ENCODE data around the gene TRAPPC3.

TRAPPC3 gene

GRCh38 chr1:36096500-36097432 lies 52.5 kb downstream of the TRAPPC3 start (continued):
- TF ChIP-seq, protein P1, sequence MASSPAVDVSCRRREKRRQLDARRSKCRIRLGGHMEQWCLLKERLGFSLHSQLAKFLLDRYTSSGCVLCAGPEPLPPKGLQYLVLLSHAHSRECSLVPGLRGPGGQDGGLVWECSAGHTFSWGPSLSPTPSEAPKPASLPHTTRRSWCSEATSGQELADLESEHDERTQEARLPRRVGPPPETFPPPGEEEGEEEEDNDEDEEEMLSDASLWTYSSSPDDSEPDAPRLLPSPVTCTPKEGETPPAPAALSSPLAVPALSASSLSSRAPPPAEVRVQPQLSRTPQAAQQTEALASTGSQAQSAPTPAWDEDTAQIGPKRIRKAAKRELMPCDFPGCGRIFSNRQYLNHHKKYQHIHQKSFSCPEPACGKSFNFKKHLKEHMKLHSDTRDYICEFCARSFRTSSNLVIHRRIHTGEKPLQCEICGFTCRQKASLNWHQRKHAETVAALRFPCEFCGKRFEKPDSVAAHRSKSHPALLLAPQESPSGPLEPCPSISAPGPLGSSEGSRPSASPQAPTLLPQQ (tag by site-specific recombination; IDR thresholded peaks at IDR 0.05) = peak; percentile 37; the same call in 1 of the 2 replicates
- TF ChIP-seq PATZ1 (tag by site-specific recombination; IDR thresholded peaks at IDR 0.05) = no peak
- no peak for TF ChIP-seq SALL2 (tag by site-specific recombination; IDR thresholded peaks at IDR 0.05; ENCODE audit: borderline replicate concordance)
- TF ChIP-seq ZNF843 (tag by site-specific recombination; IDR thresholded peaks at IDR 0.05) = no peak
- TF ChIP-seq, protein P2, sequence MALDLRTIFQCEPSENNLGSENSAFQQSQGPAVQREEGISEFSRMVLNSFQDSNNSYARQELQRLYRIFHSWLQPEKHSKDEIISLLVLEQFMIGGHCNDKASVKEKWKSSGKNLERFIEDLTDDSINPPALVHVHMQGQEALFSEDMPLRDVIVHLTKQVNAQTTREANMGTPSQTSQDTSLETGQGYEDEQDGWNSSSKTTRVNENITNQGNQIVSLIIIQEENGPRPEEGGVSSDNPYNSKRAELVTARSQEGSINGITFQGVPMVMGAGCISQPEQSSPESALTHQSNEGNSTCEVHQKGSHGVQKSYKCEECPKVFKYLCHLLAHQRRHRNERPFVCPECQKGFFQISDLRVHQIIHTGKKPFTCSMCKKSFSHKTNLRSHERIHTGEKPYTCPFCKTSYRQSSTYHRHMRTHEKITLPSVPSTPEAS (tag by site-specific recombination; IDR thresholded peaks at IDR 0.05) = no peak
- TF ChIP-seq BCL11B (tag by site-specific recombination; IDR thresholded peaks at IDR 0.05; ENCODE audit: low read depth) = no peak
- no peak for TF ChIP-seq ZNF335 (tag by site-specific recombination; conservative IDR thresholded peaks at IDR 0.05)
- no peak for TF ChIP-seq ZNF623 (tag by site-specific recombination; IDR thresholded peaks at IDR 0.05)
- TF ChIP-seq GLIS2 (tag by site-specific recombination; IDR thresholded peaks at IDR 0.05) = peak; percentile 72
- TF ChIP-seq ZBTB20 (tag by site-specific recombination; IDR thresholded peaks at IDR 0.05) = 0 out of 2 replicates have a peak, but pooled peaks have one; percentile 13
- TF ChIP-seq ZNF837 (tag by site-specific recombination; IDR thresholded peaks at IDR 0.05) = no peak
- no peak for TF ChIP-seq ZNF398 (tag by site-specific recombination; IDR thresholded peaks at IDR 0.05)
- no peak for TF ChIP-seq ZNF548 (tag by site-specific recombination; IDR thresholded peaks at IDR 0.05)
- no peak for TF ChIP-seq ZBTB26 (tag by site-specific recombination; optimal IDR thresholded peaks at IDR 0.05)
- TF ChIP-seq, protein P3, sequence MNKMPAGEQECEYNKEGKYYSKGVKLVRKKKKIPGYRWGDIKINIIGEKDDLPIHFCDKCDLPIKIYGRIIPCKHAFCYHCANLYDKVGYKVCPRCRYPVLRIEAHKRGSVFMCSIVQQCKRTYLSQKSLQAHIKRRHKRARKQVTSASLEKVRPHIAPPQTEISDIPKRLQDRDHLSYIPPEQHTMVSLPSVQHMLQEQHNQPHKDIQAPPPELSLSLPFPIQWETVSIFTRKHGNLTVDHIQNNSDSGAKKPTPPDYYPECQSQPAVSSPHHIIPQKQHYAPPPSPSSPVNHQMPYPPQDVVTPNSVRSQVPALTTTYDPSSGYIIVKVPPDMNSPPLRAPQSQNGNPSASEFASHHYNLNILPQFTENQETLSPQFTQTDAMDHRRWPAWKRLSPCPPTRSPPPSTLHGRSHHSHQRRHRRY (tag by site-specific recombination; IDR thresholded peaks at IDR 0.05) = no peak
- no peak for TF ChIP-seq ZNF223 (tag by site-specific recombination; IDR thresholded peaks at IDR 0.05)
- TF ChIP-seq YY2 (tag by site-specific recombination; IDR thresholded peaks at IDR 0.05) = no peak
- TF ChIP-seq ZNF654 (tag by site-specific recombination; IDR thresholded peaks at IDR 0.05; ENCODE audit: low read depth) = peak; percentile 13; the same call in 1 of the 2 replicates
- TF ChIP-seq ZNF791 (tag by site-specific recombination; IDR thresholded peaks at IDR 0.05) = no peak
- no peak for TF ChIP-seq ZNF211 (tag by site-specific recombination; IDR thresholded peaks at IDR 0.05; ENCODE audit: low read depth)
- TF ChIP-seq ZIC2 (tag by site-specific recombination; IDR thresholded peaks at IDR 0.05) = peak; percentile 49
- TF ChIP-seq ZNF280D (tag by site-specific recombination; IDR thresholded peaks at IDR 0.05) = no peak
- TF ChIP-seq, protein P4, sequence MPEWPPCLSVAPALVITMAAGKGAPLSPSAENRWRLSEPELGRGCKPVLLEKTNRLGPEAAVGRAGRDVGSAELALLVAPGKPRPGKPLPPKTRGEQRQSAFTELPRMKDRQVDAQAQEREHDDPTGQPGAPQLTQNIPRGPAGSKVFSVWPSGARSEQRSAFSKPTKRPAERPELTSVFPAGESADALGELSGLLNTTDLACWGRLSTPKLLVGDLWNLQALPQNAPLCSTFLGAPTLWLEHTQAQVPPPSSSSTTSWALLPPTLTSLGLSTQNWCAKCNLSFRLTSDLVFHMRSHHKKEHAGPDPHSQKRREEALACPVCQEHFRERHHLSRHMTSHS (tag by site-specific recombination; IDR thresholded peaks at IDR 0.05) = no peak
- TF ChIP-seq HOXD13 (CRISPR knock-in tag; IDR thresholded peaks at IDR 0.05; ENCODE audit: borderline replicate concordance) = no peak
- no peak for TF ChIP-seq ZNF175 (tag by site-specific recombination; IDR thresholded peaks at IDR 0.05)
- TF ChIP-seq GLIS1 (tag by site-specific recombination; IDR thresholded peaks at IDR 0.05) = peak; percentile 50
